Stimulated activated naive CD4-positive, alpha-beta T cell treated with Interleukin-2 at 50 U/mL for 16 hours (primary cell): Measurements from ENCODE around the gene PRDM8.

Experiments
- DNase-seq: peaks from one replicate; lab custom pipeline; 2025; lab: John Stamatoyannopoulos, UW

The PRDM8 gene

DNA sequence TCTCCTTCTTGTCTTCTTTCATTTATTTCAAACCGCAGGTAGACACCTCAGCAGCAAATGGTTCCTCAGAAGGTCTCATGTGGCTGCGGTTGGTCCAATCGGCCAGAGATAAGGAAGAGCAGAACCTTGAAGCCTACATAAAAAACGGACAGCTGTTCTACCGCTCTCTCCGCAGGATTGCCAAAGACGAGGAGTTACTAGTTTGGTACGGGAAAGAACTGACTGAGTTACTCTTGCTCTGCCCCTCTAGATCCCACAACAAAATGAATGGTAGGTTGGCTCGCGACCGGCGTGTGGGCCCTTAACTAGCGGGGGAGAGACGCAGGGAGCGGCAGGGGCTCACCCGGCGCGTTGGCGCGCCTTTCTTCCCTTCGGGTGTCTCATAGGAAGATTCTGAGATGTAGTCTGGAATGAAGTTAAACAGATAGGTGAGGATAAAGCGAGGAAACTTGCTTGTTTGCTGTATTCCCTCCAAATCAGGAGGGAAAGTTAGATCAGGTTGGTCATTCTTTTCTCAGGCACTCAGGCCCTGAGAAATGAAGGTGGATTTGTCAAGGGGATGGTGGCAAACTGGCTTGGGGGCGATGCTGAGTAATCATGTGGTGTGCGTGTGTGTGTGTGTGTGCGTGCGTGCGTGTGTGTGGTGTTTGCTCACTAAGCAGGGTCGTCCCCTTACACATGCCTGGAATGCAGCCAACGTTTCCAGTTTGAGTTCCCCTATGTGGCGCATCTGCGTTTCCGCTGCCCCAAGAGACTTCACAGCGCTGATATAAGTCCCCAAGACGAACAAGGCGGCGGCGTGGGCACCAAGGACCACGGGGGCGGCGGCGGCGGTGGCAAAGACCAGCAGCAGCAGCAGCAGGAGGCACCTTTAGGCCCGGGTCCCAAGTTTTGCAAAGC is 4.2 kb downstream of the PRDM8 start:
- peak; percentile 75 for DNase-seq

DNA sequence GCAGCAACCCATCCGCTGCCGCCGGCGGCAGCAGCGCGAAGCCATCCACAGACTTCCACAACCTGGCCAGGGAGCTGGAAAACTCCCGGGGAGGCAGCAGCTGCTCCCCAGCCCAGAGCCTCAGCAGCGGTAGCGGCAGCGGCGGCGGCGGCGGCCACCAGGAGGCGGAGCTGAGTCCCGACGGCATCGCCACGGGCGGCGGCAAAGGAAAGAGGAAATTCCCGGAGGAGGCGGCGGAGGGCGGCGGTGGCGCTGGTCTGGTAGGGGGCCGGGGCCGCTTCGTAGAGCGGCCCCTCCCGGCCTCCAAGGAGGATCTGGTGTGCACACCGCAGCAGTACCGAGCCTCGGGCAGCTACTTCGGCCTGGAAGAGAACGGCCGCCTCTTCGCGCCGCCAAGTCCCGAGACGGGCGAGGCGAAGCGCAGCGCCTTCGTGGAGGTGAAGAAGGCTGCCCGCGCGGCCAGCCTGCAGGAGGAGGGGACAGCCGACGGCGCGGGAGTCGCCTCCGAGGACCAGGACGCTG is 4.9 kb downstream of the PRDM8 start:
- peak; percentile 75 for DNase-seq

DNA sequence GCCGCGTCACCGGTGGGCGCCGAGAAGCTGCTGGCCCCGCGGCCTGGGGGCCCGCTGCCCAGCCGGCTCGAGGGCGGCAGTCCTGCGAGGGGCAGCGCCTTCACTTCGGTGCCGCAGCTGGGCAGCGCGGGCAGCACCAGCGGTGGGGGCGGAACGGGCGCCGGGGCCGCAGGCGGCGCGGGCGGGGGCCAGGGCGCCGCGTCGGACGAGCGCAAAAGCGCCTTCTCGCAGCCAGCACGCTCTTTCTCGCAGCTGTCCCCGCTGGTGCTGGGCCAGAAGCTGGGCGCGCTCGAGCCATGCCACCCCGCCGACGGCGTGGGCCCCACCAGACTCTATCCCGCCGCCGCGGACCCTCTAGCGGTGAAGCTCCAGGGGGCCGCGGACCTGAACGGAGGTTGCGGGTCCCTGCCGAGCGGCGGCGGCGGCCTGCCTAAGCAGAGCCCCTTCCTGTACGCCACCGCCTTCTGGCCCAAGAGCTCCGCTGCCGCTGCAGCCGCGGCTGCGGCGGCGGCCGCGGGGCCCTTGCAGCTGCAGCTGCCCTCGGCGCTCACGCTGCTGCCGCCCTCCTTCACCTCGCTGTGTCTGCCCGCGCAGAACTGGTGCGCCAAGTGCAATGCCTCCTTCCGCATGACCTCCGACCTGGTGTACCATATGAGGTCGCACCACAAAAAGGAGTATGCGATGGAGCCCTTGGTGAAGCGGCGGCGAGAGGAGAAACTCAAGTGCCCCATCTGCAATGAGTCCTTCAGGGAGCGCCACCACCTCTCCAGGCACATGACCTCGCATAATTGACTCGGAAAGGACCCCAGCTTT is 5.6 kb downstream of the PRDM8 start:
- DNase-seq, result peak; percentile 46

DNA sequence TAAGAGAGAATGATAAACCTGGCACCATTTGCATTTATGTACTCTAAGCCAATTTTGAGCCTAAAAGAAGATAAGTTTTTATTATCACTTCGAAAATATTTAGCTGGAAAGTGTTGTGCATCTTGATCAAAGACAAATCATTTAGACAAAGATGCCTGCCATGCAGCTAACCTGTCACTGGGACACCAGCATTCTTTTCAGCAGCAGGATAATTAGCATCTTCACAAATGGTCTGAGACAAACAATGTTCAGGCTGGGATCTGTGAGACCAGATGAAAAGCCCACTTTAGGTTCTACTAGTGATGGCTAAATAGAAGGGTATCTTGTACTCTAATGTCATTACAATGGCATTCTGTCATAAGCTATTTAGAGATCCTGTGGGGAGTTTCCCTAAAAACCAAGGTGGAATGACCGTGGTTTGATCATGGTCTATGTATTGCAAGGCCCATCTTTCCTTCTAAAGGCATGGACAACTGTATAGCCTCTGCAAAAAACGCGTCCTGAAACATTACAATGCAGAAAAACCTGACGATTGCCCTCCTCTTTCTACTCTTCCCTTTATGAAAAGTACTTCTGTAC is 7.2 kb downstream of the PRDM8 start:
- no peak for DNase-seq

DNA sequence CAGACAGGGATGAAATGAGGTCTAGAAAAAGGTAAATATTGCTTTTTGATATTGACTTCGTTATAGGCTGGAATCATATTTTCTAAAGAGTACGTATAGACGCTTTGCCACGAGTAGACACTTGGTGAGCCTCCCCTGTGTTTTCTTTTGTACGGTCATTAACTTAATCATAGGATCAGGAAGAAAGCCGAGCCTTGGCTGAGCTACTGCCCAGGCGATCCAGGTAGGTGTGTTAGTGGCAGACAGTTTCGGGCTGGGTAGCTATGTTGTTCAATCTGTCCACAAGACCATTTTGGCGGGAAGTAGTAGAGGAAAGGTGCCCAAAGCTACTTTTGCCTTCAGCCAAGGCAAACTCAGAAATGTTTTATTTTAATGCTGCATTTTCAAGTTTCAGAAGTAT is 8.8 kb downstream of the PRDM8 start:
- no peak for DNase-seq

DNA sequence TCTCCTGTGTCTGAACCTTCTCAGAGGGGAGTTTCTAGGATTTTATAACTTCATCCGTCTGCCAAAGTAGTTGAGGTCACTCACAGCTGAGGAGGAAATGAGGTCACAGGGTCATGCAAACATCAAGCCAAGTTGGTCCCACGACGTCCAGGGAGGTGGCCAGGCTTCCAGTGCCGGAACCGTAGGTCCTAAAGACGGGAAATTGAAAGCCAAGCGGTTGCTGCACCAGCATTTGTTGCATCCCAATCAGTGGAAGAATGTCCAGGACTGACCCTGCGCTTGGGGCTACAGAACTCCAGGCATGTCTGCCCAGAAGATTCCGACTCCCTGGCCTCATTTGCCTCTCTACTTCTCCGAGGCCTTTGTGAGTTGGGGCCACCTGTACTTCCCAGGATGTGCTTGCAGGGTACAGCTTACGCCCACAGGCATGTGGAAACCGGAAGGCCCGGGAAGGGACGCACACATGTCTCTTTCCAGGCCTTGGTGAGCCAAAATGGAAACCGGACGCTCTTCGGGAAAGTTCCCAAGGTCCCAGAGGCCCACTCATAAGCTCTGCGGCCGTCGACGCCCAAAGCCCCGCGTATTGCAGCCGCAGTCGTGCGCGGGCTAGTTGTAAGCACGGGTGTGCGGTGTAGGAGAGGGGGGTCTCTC is 9.3 kb downstream of the PRDM8 start:
- no peak for DNase-seq

DNA sequence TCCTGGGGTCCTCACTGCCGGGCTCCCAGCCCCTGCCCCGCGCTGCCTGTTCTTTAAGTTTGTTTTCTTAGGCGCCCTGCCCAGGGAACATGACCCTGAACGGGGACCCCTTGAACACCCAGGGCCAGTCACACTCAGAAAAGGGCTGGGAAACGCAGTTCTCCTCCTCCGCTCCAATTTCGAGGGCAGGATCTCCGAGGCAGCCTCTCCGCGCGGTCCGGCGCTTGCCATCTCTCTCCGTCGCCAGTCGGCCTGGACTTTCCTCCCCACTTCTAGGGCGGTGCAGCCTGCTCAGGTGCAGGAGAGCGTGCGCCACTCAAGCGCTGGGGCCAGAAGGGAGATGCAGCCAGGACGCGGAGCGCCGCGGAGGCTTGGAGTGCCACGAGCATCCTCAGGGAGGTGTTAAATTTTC is 9.9 kb downstream of the PRDM8 start:
- no peak for DNase-seq

DNA sequence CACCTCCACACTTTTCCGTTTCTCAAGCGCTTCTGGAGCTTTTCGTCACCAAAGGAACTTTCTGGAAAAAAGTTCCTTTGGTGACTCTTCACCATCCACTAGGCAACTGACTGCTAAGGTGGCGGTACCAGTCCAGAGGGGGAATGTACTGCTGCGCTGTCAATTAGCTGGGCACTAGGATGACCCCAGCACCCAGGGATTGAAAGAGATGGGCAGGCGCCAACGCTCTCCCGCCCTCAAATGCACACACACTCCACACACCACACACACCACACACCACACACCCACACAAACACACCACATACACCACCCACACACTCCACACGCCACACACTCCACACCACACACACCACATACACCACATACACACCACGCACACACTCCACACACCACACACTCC is 10.4 kb downstream of the PRDM8 start:
- DNase-seq, result no peak

DNA sequence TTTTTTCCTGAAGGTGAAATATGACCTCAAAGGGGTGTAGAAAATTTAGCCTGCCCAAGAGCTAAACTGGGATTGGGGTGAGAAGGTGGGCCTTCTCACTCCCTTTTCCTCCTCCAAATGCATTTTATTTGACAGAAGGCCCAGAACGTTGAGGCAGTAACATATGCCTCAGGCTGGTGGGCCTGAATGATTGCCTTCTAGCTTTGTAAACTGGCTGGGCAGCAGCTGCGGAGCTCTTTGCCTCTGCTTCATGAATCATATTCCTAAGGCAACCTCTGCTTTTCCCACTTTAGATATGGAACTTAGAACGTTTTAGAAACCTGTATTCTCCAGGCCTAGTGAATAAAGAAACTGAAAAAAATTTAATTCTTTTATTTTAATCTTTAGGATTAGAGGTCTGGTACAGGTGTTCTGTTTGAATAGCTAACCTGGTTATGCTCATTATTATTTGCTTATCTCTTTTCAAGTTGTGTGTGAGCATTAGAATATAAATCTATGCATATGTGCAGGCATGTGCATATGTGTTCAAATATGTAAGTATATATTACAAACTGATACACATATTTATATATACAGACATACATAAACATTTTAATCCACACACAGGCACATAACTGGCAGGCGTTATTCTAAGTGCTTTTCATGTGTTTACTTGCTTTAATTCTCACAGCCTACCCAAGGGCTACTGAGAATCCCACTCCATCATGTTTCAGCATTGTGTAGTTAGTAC is 11.5 kb downstream of the PRDM8 start:
- DNase-seq, result no peak

DNA sequence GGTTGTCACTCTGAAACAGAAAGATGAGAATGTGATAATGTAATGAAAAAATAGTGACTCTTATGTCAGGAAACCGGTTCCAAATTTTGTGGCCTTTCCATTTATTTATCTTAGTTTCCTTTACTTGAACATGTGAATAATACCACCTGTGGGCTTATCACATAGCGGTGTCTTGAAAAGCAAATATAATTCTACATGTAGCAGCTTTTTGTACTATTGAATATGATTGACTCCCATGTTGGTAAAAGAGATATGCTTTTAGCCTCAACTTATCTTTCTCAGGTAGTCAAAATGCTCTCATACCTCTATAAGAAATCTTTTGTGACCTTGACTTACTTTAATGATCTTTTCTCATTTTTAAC is 12.0 kb downstream of the PRDM8 start:
- DNase-seq, result no peak

DNA sequence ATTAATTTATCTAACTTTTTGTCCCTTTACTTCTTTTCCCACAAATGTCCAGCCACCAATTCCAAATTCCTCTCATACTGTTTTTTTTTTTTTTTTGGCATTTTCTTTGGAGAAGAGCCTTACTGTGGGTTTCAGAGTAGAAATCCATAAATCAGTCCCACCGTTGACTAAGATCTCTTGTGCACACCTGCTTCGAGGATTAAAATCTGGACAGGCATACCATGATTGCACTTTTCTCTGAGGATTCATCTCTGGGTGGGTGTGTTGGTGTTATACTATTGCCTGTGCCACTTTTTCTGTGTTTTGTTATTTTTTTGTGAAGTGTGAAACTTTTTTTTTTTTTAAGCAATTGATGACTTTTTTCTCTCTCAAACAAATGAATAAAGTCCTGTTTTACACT is 13.2 kb downstream of the PRDM8 start:
- DNase-seq, result no peak

DNA sequence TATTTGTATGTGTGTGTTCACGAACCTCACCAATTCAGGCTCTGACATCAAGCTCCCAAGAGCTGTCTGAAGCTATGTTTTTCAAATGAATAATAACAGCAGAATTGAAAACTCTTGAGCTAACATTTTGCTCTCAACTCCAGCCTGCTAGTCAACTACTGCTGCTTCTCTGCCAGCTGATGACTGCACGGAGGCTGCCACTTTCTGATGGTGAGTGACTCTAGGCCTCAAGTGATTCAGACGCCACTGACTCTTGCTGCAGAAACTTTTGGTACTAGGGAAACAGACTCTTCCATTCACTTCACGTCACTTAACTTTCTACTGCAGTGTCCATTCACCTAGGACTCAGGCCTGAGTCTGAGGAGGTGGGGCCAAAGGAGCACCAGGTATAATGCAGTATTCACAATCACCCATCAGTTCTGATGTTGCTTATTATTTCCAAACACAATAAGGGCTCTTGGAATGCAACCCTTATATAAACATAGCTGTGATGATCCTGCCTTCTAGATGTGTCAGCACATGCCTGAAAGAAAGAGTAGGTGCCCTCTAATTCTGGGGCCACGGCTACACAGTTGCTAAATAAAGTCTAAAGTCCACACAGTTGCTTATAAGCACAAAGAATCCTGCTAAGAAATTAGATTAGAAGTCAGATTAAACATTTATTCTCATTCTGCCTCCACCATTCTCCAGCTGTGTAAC is 16.0 kb downstream of the PRDM8 start:
- no peak for DNase-seq

DNA sequence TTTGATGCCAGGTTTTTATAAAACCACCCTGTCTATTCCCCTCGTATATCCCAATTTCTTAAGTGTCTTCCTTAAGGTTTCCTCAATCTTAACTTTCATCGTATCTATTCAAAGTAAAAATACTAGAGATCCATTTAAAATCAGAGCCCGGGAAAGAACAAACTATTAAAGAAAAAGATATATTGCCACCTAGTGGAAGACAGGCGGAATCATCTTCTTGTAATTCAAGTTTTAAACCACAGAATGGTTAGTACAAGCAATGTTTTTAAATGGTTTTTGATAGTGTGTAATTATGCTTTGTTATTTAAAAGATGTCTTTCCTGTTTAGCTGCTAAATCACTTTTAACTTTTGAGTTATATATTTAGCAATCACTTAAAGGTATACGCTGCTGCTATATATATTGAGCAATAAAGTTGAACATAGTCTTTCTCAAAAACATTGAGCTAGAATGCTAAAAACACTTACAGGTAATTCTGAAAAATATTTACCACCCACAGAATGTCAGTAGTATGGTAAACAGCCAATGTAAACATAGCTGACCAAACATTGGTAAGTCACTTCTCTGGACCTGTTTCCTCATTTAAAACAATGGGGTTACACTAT is 18.2 kb downstream of the PRDM8 start:
- DNase-seq, result no peak

DNA sequence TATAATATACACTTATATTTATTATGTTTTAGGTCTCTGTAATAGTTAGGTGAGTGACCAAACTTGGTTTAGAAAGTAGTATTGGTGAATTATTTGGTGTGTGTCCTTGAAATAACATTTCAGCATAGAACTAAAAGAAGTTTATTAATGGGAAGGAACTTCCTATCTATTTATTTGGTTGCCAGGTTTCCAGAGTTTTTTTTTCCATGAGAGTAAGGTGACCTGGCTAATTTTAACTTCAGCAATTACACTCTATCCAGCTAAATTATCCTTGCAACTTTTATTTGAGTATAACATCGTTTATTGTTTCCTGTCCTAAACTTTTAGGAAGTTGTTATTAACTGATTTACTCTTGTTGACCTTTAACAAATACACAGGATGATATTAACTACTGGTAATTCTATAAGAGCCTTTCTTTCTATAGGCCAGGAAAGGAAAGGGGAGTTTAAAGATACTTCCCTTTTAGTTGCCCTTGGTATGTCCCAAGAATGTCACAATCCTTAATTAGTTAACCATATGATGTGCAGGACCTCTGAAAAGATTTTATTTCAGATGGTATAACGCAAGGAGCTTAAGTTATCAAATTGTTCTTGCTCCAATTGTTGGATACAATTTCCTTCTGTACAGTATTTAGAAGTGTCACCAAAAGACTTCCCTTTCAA is 18.9 kb downstream of the PRDM8 start:
- no peak for DNase-seq

DNA sequence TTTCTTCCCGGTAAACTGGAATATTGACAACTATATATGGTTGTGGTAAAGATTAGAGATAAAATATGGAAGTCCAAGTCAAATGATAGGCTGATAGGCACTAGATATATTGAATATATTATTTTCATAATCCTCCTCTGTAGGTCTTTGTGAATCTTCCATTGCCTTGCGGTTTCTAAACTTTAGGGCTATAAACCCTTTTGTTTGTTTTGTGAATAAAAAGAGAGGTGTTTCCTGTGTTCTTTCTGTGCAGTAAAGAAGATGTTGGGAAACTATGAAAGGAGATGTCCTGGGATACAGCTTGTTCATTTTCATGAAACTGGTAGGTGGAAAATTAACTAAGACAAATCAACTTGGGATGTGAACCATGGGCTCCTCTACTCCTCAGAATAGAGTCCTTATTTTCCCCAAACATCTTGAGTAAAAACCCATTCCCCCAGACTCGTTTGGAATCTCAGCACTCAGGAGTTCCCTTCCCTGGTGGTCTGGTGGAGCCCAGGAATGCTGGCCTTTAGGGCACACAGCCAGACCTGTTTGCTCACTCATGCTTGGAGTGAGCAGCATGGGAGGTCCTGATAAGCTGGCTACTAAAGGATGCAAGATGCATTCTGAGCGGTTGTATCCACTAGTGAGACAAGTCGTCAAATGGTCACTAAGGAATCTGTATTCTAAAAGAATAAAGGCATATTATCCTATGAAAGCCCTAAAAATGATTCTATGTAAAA is 22.2 kb downstream of the PRDM8 start:
- no peak for DNase-seq

DNA sequence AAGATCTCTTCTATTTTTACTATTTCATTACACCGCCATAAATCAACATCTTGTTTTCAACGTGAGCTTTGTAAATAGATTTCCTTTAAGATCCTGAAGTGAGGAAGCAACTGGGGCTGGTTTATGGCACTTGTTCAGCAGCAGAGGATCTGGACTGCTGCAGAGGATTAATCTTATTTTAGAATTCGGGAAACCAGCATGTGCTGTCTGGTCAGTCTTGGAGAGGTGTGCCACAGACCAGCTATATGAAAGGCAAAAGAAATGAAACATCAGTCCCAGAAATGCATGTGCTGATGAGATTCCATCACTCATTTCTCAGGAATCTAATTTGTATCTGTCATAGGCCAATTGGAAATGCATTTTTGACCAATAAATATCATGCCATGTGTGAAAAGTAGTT is 23.4 kb downstream of the PRDM8 start:
- DNase-seq, result no peak

DNA sequence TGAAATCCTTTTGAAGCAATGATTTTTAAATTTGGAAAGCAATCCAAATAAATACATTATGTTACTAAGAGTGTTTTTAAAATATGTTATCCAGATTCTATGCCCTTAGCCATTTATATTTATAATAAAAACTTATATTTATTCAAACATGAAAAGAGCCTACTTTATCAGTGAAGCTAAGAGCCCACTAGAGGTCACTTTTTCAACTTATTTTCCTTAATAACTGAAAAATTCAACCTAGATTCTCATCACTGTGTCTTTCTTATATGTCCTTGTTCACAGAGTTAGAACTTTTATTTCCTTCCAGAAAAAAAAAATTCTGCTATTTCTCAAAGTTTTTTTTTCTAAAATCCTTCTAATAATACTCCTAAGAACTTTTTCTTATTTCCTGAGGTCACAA is 23.9 kb downstream of the PRDM8 start:
- DNase-seq, result no peak

DNA sequence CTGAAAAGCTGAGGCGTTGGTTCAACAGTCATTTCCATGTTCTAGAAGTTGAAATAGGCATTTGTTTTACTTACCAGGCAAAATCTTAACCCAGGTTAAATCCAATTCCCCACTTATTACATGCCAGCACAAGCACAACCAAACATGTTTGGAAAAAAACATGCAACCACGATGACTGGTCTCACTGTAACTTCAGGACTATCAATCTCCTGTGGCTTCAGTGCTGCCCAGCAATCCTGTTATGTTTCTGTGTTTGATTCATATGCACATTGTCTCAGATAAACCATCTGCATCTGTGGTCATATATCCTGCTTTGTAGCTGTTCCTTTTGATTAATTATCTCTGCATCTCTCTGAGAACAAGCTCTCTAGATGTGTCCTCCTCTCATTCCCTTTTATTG is 28.3 kb downstream of the PRDM8 start:
- DNase-seq, result no peak

DNA sequence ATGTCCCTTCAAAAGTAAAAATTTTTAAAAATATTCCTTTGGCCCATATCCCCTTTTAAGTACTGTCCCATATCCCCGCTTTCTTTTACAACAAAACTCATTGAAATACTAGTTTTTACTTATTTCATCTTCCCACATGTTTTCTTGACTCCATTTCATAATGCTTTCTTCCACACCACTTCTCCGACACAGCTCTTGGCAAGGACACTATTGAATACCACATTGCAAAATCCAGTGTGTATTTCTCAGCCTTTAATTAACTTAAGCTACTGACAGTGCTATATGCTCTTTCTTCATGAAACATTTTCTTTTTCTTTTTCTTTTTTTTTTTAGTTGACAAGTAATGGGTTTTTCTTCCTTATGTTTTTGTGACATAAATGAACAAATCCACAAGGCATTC is 28.8 kb downstream of the PRDM8 start:
- no peak for DNase-seq
